ENCODE measurements around the gene HTR3D. TPM values are rescaled to one million over a fixed set of nuclear protein-coding genes. Genes with fewer than 3 reads are reported as not detected.
A peak's percentile ranks its signal among the peaks of the same experiment; 100 is the strongest.

The HTR3D gene
- polyA plus RNA-seq, 1 of the 3 experiments (the other 2 are of a cell fraction), result not detected

- peaks cover 0 to 12% of the 10 kb centered on the region in 2 experiments; a peak in 2 of 4 replicates for H3K4me1 ChIP-seq (ENCODE audit: control insufficient read depth in 1 of 2, insufficient read depth in 2 of 2, low read depth in 1 of 2, low read length in 1 of 2)
- no peaks in the 10 kb centered on the region for H3K9me2 ChIP-seq
- H3K4me2 ChIP-seq, result no peak overlapping the region
- no peak overlapping the region for H2AFZ ChIP-seq (ENCODE audit: low read depth)
- DNase-seq, result peak; percentile 70
- no peaks in the 10 kb centered on the region for H3K79me2 ChIP-seq (ENCODE audit: insufficient read depth)
- H3K27ac ChIP-seq (ENCODE audit: low read depth in 2 of 2, low read length in 1 of 2), result peak overlapping the region in 1 of 2 experiments; percentile 80; a peak in 2 of 4 replicates
- no peaks in the 10 kb centered on the region for H3K27me3 ChIP-seq (ENCODE audit: insufficient read depth)
- no peaks in the 10 kb centered on the region for H3F3A ChIP-seq (replicated peaks; ENCODE audit: insufficient read depth)
- TF ChIP-seq ELF1 (IDR thresholded peaks at IDR 0.05), result no peak
- TF ChIP-seq NRF1 (IDR thresholded peaks at IDR 0.05; ENCODE audit: low read depth, low read length), result no peak
- TF ChIP-seq TCF12 (IDR thresholded peaks at IDR 0.05), result peak; percentile 61
- ChIA-PET POLR2A (no interaction called here), CTCF (interaction anchor here (1.6 kb wide), 2 partner anchors 59 to 88 kb away, joined by 4 read pairs; no protein-coding TSS in a partner anchor)
- H4K20me1 ChIP-seq (ENCODE audit: insufficient read depth), result no peaks in the 10 kb centered on the region
- WGBS (ENCODE audit: low lambda C conversion rate), result 50% methylated on average over 4 of the region's 4 CpGs
- no peaks in the 10 kb centered on the region for H3K9me3 ChIP-seq
- no peak overlapping the region for H3K9ac ChIP-seq
- H3K36me3 ChIP-seq (replicated peaks in 1 of 2; ENCODE audit: control insufficient read depth in 1 of 2, insufficient read depth in 2 of 2, low read length in 1 of 2), result peaks cover 32 to 59% of the 10 kb centered on the region in 2 experiments
- no peak overlapping the region for H3K4me3 ChIP-seq (ENCODE audit: low read depth in 2 of 2, low read length in 1 of 2)
Measured at GRCh38 chr3:183984127-183984740, 47.3 kb upstream of the HTR3D start.

- CTCF ChIA-PET, result interaction anchor here (1.6 kb wide), 1 partner anchor 89 kb away, joined by 4 read pairs; no protein-coding TSS in a partner anchor
- 89% methylated on average over 11 of the region's 11 CpGs for WGBS (ENCODE audit: low lambda C conversion rate)
Measured at GRCh38 chr3:183984749-183985729, 46.5 kb upstream of the HTR3D start.

GRCh38 chr3:183987000-183987600, 44.4 kb upstream of the HTR3D start:
- no peaks in the 10 kb centered on the region for H3K79me2 ChIP-seq (ENCODE audit: insufficient read depth)
- no peaks in the 10 kb centered on the region for H3F3A ChIP-seq (replicated peaks; ENCODE audit: insufficient read depth)
- no peaks in the 10 kb centered on the region for H4K20me1 ChIP-seq (ENCODE audit: insufficient read depth)
- no peak overlapping the region for H2AFZ ChIP-seq (ENCODE audit: low read depth)
- no peaks in the 10 kb centered on the region for H3K9me2 ChIP-seq
- 93% methylated on average over 11 of the region's 11 CpGs for WGBS (ENCODE audit: low lambda C conversion rate)
- TF ChIP-seq TCF12 (IDR thresholded peaks at IDR 0.05) (no peak), GATA2 (CRISPR knock-in tag; IDR thresholded peaks at IDR 0.05) (no peak), JUND (IDR thresholded peaks at IDR 0.05) (no peak), EZH2phosphoT487 (IDR thresholded peaks at IDR 0.05; ENCODE audit: borderline replicate concordance, low read depth) (no peak), RAD21 (IDR thresholded peaks at IDR 0.05; ENCODE audit: low read length) (no peak), USF2 (IDR thresholded peaks at IDR 0.05; ENCODE audit: borderline replicate concordance, low read depth, low read length) (no peak), TEAD4 (IDR thresholded peaks at IDR 0.05; ENCODE audit: borderline replicate concordance, insufficient read depth) (no peak), EP300 (IDR thresholded peaks at IDR 0.05; ENCODE audit: borderline replicate concordance in 1 of 2, low read depth in 1 of 2, low read length in 1 of 2) (no peak)
- H3K4me3 ChIP-seq (ENCODE audit: low read depth in 2 of 2, low read length in 1 of 2), result no peak overlapping the region
- H3K9ac ChIP-seq, result no peak overlapping the region
- H3K4me2 ChIP-seq, result no peak overlapping the region
- no peaks in the 10 kb centered on the region for H3K9me3 ChIP-seq
- no peak for DNase-seq
- H3K27me3 ChIP-seq (ENCODE audit: insufficient read depth), result no peaks in the 10 kb centered on the region
- POLR2A ChIA-PET, result no interaction called here
- H3K36me3 ChIP-seq (replicated peaks in 1 of 2; ENCODE audit: control insufficient read depth in 1 of 2, insufficient read depth in 2 of 2, low read length in 1 of 2), result peaks cover 26 to 48% of the 10 kb centered on the region in 2 experiments
- H3K4me1 ChIP-seq (ENCODE audit: control insufficient read depth in 1 of 2, insufficient read depth in 2 of 2, low read depth in 1 of 2, low read length in 1 of 2), result peaks cover 0 to 12% of the 10 kb centered on the region in 2 experiments; a peak in 2 of 4 replicates
- no peak overlapping the region for H3K27ac ChIP-seq (ENCODE audit: low read depth in 2 of 2, low read length in 1 of 2)
- CTCF ChIA-PET, result interaction anchor here (0.8 to 1.3 kb wide), 2 partner anchors 29 to 31 kb away, joined by 4 read pairs; partner anchors contain the start of gene ABCC5

More at GRCh38 chr3:183984749-183985729, 46.5 kb upstream of the HTR3D start:
- Histone ChIP-seq H3K79me2 (ENCODE audit: insufficient read depth) (no peaks in the 10 kb centered on the region), H3K27me3 (ENCODE audit: insufficient read depth) (no peaks in the 10 kb centered on the region), H3K36me3 (replicated peaks in 1 of 2; ENCODE audit: control insufficient read depth in 1 of 2, insufficient read depth in 2 of 2, low read length in 1 of 2) (peaks cover 32 to 59% of the 10 kb centered on the region in 2 experiments), H3K4me1 (ENCODE audit: control insufficient read depth in 1 of 2, insufficient read depth in 2 of 2, low read depth in 1 of 2, low read length in 1 of 2) (peaks cover 0 to 12% of the 10 kb centered on the region in 2 experiments; a peak in 2 of 4 replicates), H2AFZ (ENCODE audit: low read depth) (no peak overlapping the region), H3K4me2 (no peak overlapping the region), H3K9me3 (no peaks in the 10 kb centered on the region), H3K4me3 (ENCODE audit: low read depth in 2 of 2, low read length in 1 of 2) (no peak overlapping the region), H3F3A (replicated peaks; ENCODE audit: insufficient read depth) (no peaks in the 10 kb centered on the region), H4K20me1 (ENCODE audit: insufficient read depth) (no peaks in the 10 kb centered on the region), H3K27ac (ENCODE audit: low read depth in 2 of 2, low read length in 1 of 2) (peak overlapping the region in 1 of 2 experiments; percentile 80; a peak in 2 of 4 replicates), H3K9ac (no peak overlapping the region), H3K9me2 (no peaks in the 10 kb centered on the region)
- DNase-seq, result no peak
- no peak for TF ChIP-seq NFIC (IDR thresholded peaks at IDR 0.05; ENCODE audit: borderline replicate concordance)
- TF ChIP-seq SMC3 (IDR thresholded peaks at IDR 0.05; ENCODE audit: low read depth, low read length), result no peak
- no peak for TF ChIP-seq MEF2A (IDR thresholded peaks at IDR 0.05; ENCODE audit: borderline replicate concordance, low read depth)
- no peak for TF ChIP-seq TAF1 (IDR thresholded peaks at IDR 0.05; ENCODE audit: borderline replicate concordance, low read depth, low read length)
- TF ChIP-seq ELF1 (IDR thresholded peaks at IDR 0.05), result no peak
- POLR2A ChIA-PET, result no interaction called here

Measured in SK-N-SH (cell line).